Heart left ventricle (tissue), 16 donors: ENCODE measurements around the gene SPATC1L. TPM values are rescaled to one million over a fixed set of nuclear protein-coding genes. Genes with fewer than 3 reads are reported as not detected.

ENCODE experiments used
- ATAC-seq, 4 donors: fragments of 200-7000 bp; cut with Tn5 transposase; one replicate each; pipeline ENCODE4 v1.9.1; 2020 to 2022; ENCODE audit warnings: moderate library complexity in 4 of 4, mild to moderate bottlenecking in 3 of 4, moderate number of reproducible peaks in 1 of 4
- DNase-seq, 5 donors: peaks; one replicate each; pipeline ENCODE4 v3.0.0-alpha.2; 2020
- H3K27ac ChIP-seq, 12 donors: fragments of 200-600 bp; sonication (generic) in 4 of 12; one replicate each; pipeline versions ENCODE4 v1.5.0 to v1.8.0; 2016 to 2022; ENCODE audit warnings: mild to moderate bottlenecking in 2 of 12
- H3K27me3 ChIP-seq, 9 donors: fragments of 200-600 bp; sonication (generic) in 2 of 9; one replicate each; pipeline versions ENCODE4 v1.5.1 to v1.8.0; 2016 to 2022; ENCODE audit warnings: mild to moderate bottlenecking in 3 of 9
- H3K36me3 ChIP-seq, 9 donors: fragments of 200-600 bp; sonication (generic) in 2 of 9; one replicate each; pipeline versions ENCODE4 v1.5.0 to v1.8.0; 2018 to 2022; ENCODE audit warnings: mild to moderate bottlenecking in 2 of 9
- H3K4me1 ChIP-seq, 12 donors: fragments of 200-600 bp; sonication (generic) in 4 of 12; one replicate each; pipeline versions ENCODE4 v1.5.0 to v1.8.0; 2016 to 2022; ENCODE audit warnings: mild to moderate bottlenecking in 3 of 12
- H3K4me3 ChIP-seq, 12 donors: fragments of 200-600 bp; sonication (generic) in 4 of 12; one replicate each; pipeline versions ENCODE4 v1.5.0 to v1.8.0; 2017 to 2022; ENCODE audit warnings: mild to moderate bottlenecking in 9 of 12, moderate library complexity in 4 of 12
- H3K9me3 ChIP-seq, 12 donors: fragments of 200-600 bp; sonication (generic) in 4 of 12; one replicate each; pipeline versions ENCODE4 v1.5.0 to v1.8.0; 2016 to 2022; ENCODE audit warnings: mild to moderate bottlenecking in 1 of 12
- CTCF ChIP-seq, 12 donors: fragments of 200-600 bp; sonication (generic) in 4 of 12; IDR thresholded peaks; one replicate each; pipeline versions ENCODE4 v1.5.0 to v1.8.0; 2018 to 2022; ENCODE audit warnings: antibody characterized with exemption in 12 of 12, mild to moderate bottlenecking in 5 of 12
- POLR2A ChIP-seq, 2 donors: fragments of 450-650 bp; IDR thresholded peaks; one replicate each; pipeline ENCODE4 v1.6.1; 2017; ENCODE audit warnings: antibody characterized with exemption in 2 of 2, mild to moderate bottlenecking in 2 of 2, moderate library complexity in 2 of 2
- WGBS, 4 donors: extraction: QIAGEN DNeasy Blood & Tissue Kit in 2 of 4; methylation state at CpG; one replicate each; pipeline versions ENCODE4 v1.1.5 to v1.1.7; 2013 to 2018; 5-methylcytosine and 5-hydroxymethylcytosine counted together
- intact Hi-C, 10 donors: fragments of 100-400 bp; cut with DNase I; formaldehyde crosslinking; loops; one replicate each; pipeline versions ENCODE4 v1.11.1 to v1.14.2; 2022
- polyA plus RNA-seq, 2 donors: library from polyadenylated mRNA; stranded (reverse); fragments of 200-250 nt; gene quantifications; one replicate each; pipeline ENCODE4 v1.2.3, GENCODE V29; 2013
- total RNA-seq, 9 donors: library from RNA; depleted of rRNA in 2 of 9; stranded (reverse); fragments of >200 nt in 2 of 9; fragmentation: NEBNext Ultra II Directional in 3 of 9; extraction: Animal tissue kit (Norgen Biotek cat#: 25700) in 3 of 9; gene quantifications; one replicate each; pipeline versions ENCODE4 v1.1.0 to v1.2.4, GENCODE V29; 2016 to 2023
- donor health status: ischemic (EF 13 %, LVEDD 7.1; RV severe dilation, severe dysfunction).
- donor health status: healthy with polysubstance abuse.
- donor health status: DM: no; HTN: yes; CAD: no.
- donor health status: DM: no; HTN: no; CAD: no.
- donor health status: ischemic (EF 25% LVEDD 6.9; RV normal size, moderate dysfunction).
- donor health status: ischemic (EF 25% LVEDD 5.7; RV mildly dilated, moderate dysfunction).
- donor health status: healthy.
- donor health status: DM: yes; HTN: yes; CAD: no.
- donor health status: ischemic (EF 35%, LVEDD 5.7; RV mildly dilated, moderate dysfunction).
- donor health status: nonischemic (EF 11% LVEDD 7.7; RV severe dilation, severe dysfunction).
- donor health status: DM: yes; HTN: yes; CAD: no.
- donor health status: PGD.
- donor health status: ischemic (EF 29% LVEDD 5.4; RV normal size, mild dysfunction).
- donor health status: nonischemic (EF 23%, LVEDD 6.1; RV moderate dilation, normal function).

SPATC1L gene
- total and polyA plus RNA-seq, 11 donors, result 4.9 to 16.8 (median 10.6) TPM

- ATAC-seq (no peak), DNase-seq (peak in 3 of 5 donors; percentile 30 to 66 (median 30))
- peaks cover 0 to 16% (median 3%) of the 10 kb centered on the region in 9 donors for H3K36me3 ChIP-seq
- H3K27me3 ChIP-seq, result no peaks in the 10 kb centered on the region
- no peak for TF ChIP-seq POLR2A (IDR thresholded peaks at IDR 0.05)
- no peak for TF ChIP-seq CTCF (IDR thresholded peaks at IDR 0.05)
- WGBS, 4 donors, result 95 to 96% (median 96%) methylated on average over 63 to 85 of the region's 85 CpGs
- intact Hi-C loops, result no loop called here
- H3K9me3 ChIP-seq, result no peaks in the 10 kb centered on the region
- no peak overlapping the region for H3K4me3 ChIP-seq
- H3K4me1 ChIP-seq, result peaks cover 0 to 21% (median 5%) of the 10 kb centered on the region in 12 donors
- peak overlapping the region in 1 of 12 donors; percentile 17 for H3K27ac ChIP-seq
Measured at GRCh38 chr21:46131838-46132651, 52.2 kb downstream of the SPATC1L start.

- peaks cover 0 to 21% (median 9%) of the 10 kb centered on the region in 9 donors for H3K36me3 ChIP-seq
- H3K4me1 ChIP-seq, result peaks cover 0 to 21% (median 5%) of the 10 kb centered on the region in 12 donors
- ATAC-seq (no peak), DNase-seq (no peak)
- peak overlapping the region in 1 of 12 donors; percentile 47 for H3K27ac ChIP-seq
- intact Hi-C loops, result no loop called here
- H3K4me3 ChIP-seq, result no peak overlapping the region
- H3K27me3 ChIP-seq, result no peaks in the 10 kb centered on the region
- TF ChIP-seq CTCF (IDR thresholded peaks at IDR 0.05) (no peak), POLR2A (IDR thresholded peaks at IDR 0.05) (no peak)
- WGBS, 4 donors, result 83 to 92% (median 86%) methylated on average over 2 to 4 of the region's 4 CpGs; no CpG with 5 or more reads in 1 of the 4 donors
- H3K9me3 ChIP-seq, result no peaks in the 10 kb centered on the region
Measured at GRCh38 chr21:46131588-46131837, 52.7 kb downstream of the SPATC1L start.

GRCh38 chr21:46130831-46131587 lies 53.2 kb downstream of the SPATC1L start:
- ATAC-seq (no peak), DNase-seq (peak in 3 of 5 donors; percentile 39 to 63 (median 41))
- H3K27me3 ChIP-seq, result no peaks in the 10 kb centered on the region
- TF ChIP-seq CTCF (IDR thresholded peaks at IDR 0.05) (no peak), POLR2A (IDR thresholded peaks at IDR 0.05) (no peak)
- intact Hi-C loops, result no loop called here
- WGBS, 4 donors, result 61 to 71% (median 65%) methylated on average over 10 to 22 of the region's 22 CpGs
- H3K36me3 ChIP-seq, result peaks cover 0 to 26% (median 11%) of the 10 kb centered on the region in 9 donors
- H3K27ac ChIP-seq, result peak overlapping the region in 1 of 12 donors; percentile 47
- peaks cover 0 to 18% (median 5%) of the 10 kb centered on the region in 12 donors for H3K4me1 ChIP-seq
- H3K4me3 ChIP-seq, result no peak overlapping the region
- H3K9me3 ChIP-seq, result no peaks in the 10 kb centered on the region
